WTC11 (cell line): Measurements from ENCODE around the gene RIMS4.

Experiments used
- CTCF ChIP-seq: fragments of 200-600 bp; IDR thresholded peaks from 2 replicates; pipeline ENCODE4 v1.8.0; 2022; ENCODE audit warnings: antibody characterized with exemption
- FOXJ3 ChIP-seq: sonication (generic); formaldehyde crosslinking; IDR thresholded peaks from 2 replicates; pipeline ENCODE4 v1.9.0; 2021; ENCODE audit warnings: missing genetic modification reagents, mild to moderate bottlenecking, borderline replicate concordance
- JUN ChIP-seq: sonication (generic); formaldehyde crosslinking; IDR thresholded peaks from 2 replicates; pipeline ENCODE4 v1.8.0; 2023; ENCODE audit warnings: mild to moderate bottlenecking, missing genetic modification reagents
- NFYB ChIP-seq: sonication (generic); formaldehyde crosslinking; conservative IDR thresholded peaks from 2 replicates; pipeline ENCODE4 v1.8.0; 2022; ENCODE audit warnings: low read depth, missing genetic modification reagents
- STAT6 ChIP-seq: sonication (generic); formaldehyde crosslinking; conservative IDR thresholded peaks from 2 replicates; pipeline ENCODE4 v1.8.1; 2023; ENCODE audit warnings: mild to moderate bottlenecking, low read depth, missing genetic modification reagents, moderate library complexity
- USF2 ChIP-seq: sonication (generic); formaldehyde crosslinking; IDR thresholded peaks from 2 replicates; pipeline ENCODE4 v1.8.1; 2023; ENCODE audit warnings: mild to moderate bottlenecking, missing genetic modification reagents, moderate library complexity
- ZNF121 ChIP-seq: sonication (generic); formaldehyde crosslinking; IDR thresholded peaks from 2 replicates; pipeline ENCODE4 v1.8.0; 2023; ENCODE audit warnings: missing genetic modification reagents
- ZNF416 ChIP-seq: fragments of 250-450 bp; sonication (Bioruptor Pico); IDR thresholded peaks from 2 replicates; pipeline ENCODE4 v1.9.0; 2021; ENCODE audit warnings: mild to moderate bottlenecking, inconsistent platforms

GRCh38 chr20:44840826-44841225, 30.5 kb upstream of the RIMS4 start:
- no peak for TF ChIP-seq JUN
- no peak for TF ChIP-seq ZNF121 (CRISPR knock-in tag)
- no peak for TF ChIP-seq CTCF
- TF ChIP-seq STAT6 = no peak
- TF ChIP-seq FOXJ3 (CRISPR knock-in tag) = no peak
- no peak for TF ChIP-seq USF2 (CRISPR knock-in tag)
- no peak for TF ChIP-seq ZNF416 (CRISPR knock-in tag)
- TF ChIP-seq NFYB (CRISPR knock-in tag) = no peak
